Measurements from ENCODE around the gene VPS11.
"Not testable (repeated sequence)": the region's sequence is repeated elsewhere in the genome, so short reads cannot be mapped to it uniquely, and the experiment has no call there.

The VPS11 gene

DNA sequence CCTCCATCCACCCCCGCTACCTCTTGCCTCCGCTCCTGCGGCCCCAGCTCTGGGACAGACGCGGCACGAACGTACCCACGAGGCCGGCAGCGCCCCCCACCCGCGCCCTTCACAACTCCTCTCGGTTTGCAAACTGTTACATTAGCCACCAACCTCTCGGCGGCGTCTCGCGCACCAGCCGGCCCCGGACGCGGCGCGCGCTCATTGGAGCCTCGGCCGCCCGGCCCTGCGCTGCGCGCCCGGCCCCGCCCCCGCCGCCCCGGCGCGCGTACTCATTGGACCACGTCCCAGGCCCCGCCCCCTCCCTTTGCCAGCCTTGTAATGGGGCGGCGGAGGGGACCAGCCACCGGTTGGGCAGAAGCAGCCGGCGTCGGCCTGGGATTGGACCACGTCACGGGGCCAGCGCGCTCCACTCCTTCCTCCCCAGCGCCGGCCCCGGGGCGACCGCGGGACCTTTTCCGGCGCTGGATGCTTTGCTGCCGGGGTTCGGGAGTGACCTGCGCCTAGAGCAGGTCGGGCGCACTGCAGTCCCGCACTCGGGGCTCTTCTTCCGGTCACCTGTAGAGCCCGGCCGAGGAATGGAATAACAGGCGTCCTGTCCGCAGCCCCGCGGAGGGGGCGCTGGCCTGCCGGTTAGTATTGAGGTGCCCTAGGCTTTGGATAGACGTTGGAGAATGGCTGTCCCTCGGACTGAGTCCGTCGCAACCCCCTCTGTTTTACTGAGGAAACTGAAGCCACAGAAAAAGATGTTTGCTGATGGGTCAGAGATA is 10.4 kb upstream of the VPS11 start, which contains the start of gene HYOU1:
HYOU1 (minus strand) TSS at position 206 of the 770 bp plus-strand sequence. CDS start 1,045 bp downstream, outside the sequence.
- TF ChIP-seq, protein P1, sequence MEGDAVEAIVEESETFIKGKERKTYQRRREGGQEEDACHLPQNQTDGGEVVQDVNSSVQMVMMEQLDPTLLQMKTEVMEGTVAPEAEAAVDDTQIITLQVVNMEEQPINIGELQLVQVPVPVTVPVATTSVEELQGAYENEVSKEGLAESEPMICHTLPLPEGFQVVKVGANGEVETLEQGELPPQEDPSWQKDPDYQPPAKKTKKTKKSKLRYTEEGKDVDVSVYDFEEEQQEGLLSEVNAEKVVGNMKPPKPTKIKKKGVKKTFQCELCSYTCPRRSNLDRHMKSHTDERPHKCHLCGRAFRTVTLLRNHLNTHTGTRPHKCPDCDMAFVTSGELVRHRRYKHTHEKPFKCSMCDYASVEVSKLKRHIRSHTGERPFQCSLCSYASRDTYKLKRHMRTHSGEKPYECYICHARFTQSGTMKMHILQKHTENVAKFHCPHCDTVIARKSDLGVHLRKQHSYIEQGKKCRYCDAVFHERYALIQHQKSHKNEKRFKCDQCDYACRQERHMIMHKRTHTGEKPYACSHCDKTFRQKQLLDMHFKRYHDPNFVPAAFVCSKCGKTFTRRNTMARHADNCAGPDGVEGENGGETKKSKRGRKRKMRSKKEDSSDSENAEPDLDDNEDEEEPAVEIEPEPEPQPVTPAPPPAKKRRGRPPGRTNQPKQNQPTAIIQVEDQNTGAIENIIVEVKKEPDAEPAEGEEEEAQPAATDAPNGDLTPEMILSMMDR (IDR thresholded peaks at IDR 0.05; ENCODE audit: insufficient read depth, missing control alignments): peak; percentile 17
- DNase-seq (ENCODE audit: insufficient read length, low spot score) (peak; percentile 95), FAIRE-seq (no peak)

- DNase-seq (ENCODE audit: insufficient read length, low spot score); FAIRE-seq: not testable (repeated sequence)
These were observed 8.5 kb upstream of the VPS11 start for GRCh38 chr11:119059128-119059527.

DNA sequence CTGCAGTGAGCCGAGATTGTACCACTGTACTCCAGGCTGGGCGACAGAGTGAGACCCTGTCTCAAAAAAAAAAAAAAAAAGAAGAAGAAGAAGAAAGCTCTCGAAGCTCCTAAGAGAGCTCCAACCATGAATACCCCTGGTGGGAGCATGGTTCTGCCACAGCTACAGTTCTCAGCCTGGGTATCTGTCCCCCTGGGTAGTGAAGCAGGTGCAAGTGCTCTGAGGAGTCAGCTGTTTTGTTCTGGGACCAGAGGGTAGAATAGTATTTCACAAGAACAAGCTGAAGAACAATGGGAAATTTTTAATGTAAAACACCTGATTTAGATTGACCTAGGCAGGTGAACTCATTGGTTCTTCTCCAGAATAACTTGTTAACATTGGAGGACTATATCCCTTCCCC is 6.4 kb upstream of the VPS11 start:
- no peak for FAIRE-seq
- TF ChIP-seq, protein P1 (IDR thresholded peaks at IDR 0.05; ENCODE audit: insufficient read depth, missing control alignments): no peak
- no peak for DNase-seq (ENCODE audit: insufficient read length, low spot score)

- TF ChIP-seq, protein P1 (IDR thresholded peaks at IDR 0.05; ENCODE audit: insufficient read depth, missing control alignments): no peak
These were observed 4.8 kb upstream of the VPS11 start for GRCh38 chr11:119062779-119063178.

DNA sequence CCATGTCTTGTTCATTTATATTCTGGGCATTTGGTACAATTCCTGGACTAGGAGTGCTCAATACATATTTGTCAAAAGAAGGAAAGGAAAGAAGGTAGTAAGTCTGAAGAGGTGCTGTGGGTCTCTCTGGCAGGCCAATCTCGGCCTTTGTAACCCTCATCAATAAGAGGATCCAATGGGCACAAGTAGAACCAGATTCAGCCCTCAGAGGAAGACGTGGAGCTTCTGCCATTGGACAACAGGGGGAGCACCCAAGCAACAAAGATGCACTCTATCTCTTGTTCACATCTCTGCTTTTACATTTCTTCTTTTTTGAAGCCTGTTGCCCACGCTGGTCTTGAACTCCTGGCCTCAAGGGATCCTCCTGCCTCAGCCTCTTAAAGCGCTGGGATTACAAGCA is 2.2 kb upstream of the VPS11 start:
- DNase-seq (ENCODE audit: insufficient read length, low spot score) (no peak), FAIRE-seq (no peak)
- TF ChIP-seq, protein P1 (IDR thresholded peaks at IDR 0.05; ENCODE audit: insufficient read depth, missing control alignments): peak; percentile 40

More at GRCh38 chr11:119062779-119063178, 4.8 kb upstream of the VPS11 start:
- FAIRE-seq (no peak), DNase-seq (ENCODE audit: insufficient read length, low spot score) (no peak)

DNA sequence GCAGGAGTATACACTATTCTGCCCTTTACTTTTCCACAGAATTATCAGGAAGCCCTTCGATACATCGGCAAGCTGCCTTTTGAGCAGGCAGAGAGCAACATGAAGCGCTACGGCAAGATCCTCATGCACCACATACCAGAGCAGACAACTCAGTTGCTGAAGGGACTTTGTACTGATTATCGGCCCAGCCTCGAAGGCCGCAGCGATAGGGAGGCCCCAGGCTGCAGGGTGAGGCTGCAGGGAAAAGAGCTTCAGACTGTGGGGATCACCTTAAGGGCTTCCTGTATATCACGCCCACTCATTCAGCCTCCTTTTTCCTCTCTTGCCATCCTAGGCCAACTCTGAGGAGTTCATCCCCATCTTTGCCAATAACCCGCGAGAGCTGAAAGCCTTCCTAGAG is 10.2 kb downstream of the VPS11 start:
- DNase-seq (ENCODE audit: insufficient read length, low spot score) (no peak), FAIRE-seq (no peak)
- TF ChIP-seq, protein P1 (IDR thresholded peaks at IDR 0.05; ENCODE audit: insufficient read depth, missing control alignments): no peak

DNA sequence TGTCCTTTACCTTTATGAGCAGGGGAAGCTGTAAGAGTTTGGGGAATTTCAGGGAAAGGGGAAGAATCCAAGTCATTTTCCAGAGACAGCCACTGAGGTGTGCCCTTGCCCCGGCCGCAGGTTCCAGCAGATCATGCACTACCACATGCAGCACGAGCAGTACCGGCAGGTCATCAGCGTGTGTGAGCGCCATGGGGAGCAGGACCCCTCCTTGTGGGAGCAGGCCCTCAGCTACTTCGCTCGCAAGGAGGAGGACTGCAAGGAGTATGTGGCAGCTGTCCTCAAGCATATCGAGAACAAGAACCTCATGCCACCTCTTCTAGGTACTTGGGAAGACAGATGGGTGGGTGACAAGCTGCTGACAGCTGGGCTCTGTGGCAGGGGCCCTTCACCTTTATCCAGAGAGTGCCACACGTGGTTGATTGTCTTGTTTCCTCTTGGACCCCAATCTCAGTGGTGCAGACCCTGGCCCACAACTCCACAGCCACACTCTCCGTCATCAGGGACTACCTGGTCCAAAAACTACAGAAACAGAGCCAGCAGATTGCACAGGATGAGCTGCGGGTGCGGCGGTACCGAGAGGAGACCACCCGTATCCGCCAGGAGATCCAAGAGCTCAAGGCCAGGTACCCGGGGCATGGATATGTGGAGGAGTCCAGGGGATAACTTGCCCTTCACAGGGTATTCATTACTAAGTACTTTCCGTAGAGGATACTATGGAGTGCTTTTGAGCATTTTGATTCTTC is 11.2 kb downstream of the VPS11 start:
- DNase-seq (ENCODE audit: insufficient read length, low spot score) (no peak), FAIRE-seq (no peak)
- TF ChIP-seq, protein P1 (IDR thresholded peaks at IDR 0.05; ENCODE audit: insufficient read depth, missing control alignments): no peak
